GM12874 (cell line): Measurements from ENCODE around the gene CFAP99.

Experiments used
- CTCF ChIP-seq: IDR thresholded peaks from 2 replicates; pipeline ENCODE4 v1.5.1; 2011; ENCODE audit warnings: low read depth, mild to moderate bottlenecking, control low read depth, low read length, moderate library complexity; ENCODE audit not compliant: insufficient read depth

CFAP99 gene

GRCh38 chr4:2487632-2488031, 68.9 kb downstream of the CFAP99 start:
- TF ChIP-seq CTCF: no peak

- TF ChIP-seq CTCF: no peak
Measured at GRCh38 chr4:2489081-2489805, 70.5 kb downstream of the CFAP99 start.

GRCh38 chr4:2489841-2490552, 71.2 kb downstream of the CFAP99 start:
- no peak for TF ChIP-seq CTCF

- TF ChIP-seq CTCF: no peak
Measured at GRCh38 chr4:2492970-2493369, 74.2 kb downstream of the CFAP99 start.

- no peak for TF ChIP-seq CTCF
Measured at GRCh38 chr4:2494992-2495391, 76.2 kb downstream of the CFAP99 start.

- no peak for TF ChIP-seq CTCF
Measured at GRCh38 chr4:2497324-2497723, 78.6 kb downstream of the CFAP99 start.

- no peak for TF ChIP-seq CTCF
Measured at GRCh38 chr4:2497931-2498330, 79.2 kb downstream of the CFAP99 start.
